ENCODE measurements around the gene PML. TPM values are rescaled to one million over a fixed set of nuclear protein-coding genes. Genes with fewer than 3 reads are reported as not detected.

Gene PML
- total and polyA plus RNA-seq, 9 of the 15 experiments (the other 6 are each of a cell fraction or from before 2014, with no cell fraction given), result 5.0 to 50.7 (median 10.1) TPM

DNA sequence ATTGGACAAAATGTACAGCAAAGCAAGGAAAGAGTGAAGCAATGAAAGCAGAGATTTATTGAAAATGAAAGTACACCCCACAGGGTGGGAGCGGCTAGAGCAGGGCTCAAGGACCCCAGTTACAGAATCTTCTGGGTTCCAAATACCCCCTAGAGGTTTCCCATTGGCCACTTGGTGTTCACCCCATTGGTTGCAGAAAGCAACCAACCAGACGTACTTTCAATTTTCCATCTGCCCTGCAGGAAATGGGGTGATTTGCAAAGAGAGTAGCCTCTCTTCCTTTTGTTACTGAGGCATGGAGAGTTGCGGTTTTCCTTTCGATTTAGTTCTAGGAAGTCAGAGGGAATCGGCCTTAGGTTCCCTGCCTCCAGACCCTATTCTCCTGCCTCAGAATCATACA is 2.4 kb downstream of the PML start:
- H3K9me3 ChIP-seq (replicated peaks; ENCODE audit: control insufficient read depth, insufficient read depth, low read depth, low read length), result no peaks in the 10 kb centered on the region
- ATAC-seq, result no peak
- POLR2A ChIA-PET, result interaction anchor here (1.0 kb wide), 1 partner anchor 9 kb away, joined by 3 read pairs; no protein-coding TSS in a partner anchor
- peaks cover 18 to 29% of the 10 kb centered on the region in 2 experiments for H3K4me1 ChIP-seq (replicated peaks in 1 of 2; ENCODE audit: control insufficient read depth in 2 of 2, insufficient read depth in 2 of 2, low read length in 2 of 2)
- peaks cover 39% of the 10 kb centered on the region for H3K36me3 ChIP-seq (ENCODE audit: control insufficient read depth, insufficient read depth, low read length)
- in situ Hi-C loops (cut with MboI), result no loop called here
- DNase-seq (ENCODE audit: extremely low read depth in 1 of 4, low spot score in 3 of 4), result peak in 1 of 4 experiments; percentile 28
- H3K9me1 ChIP-seq (ENCODE audit: control insufficient read depth, insufficient read depth, low read length), result no peaks in the 10 kb centered on the region
- no peak overlapping the region for H3K27ac ChIP-seq (ENCODE audit: extremely low read depth, low read depth, low read length)
- TF ChIP-seq NFYB (IDR thresholded peaks at IDR 0.05; ENCODE audit: extremely low read depth, insufficient read length) (no peak), GATAD2B (IDR thresholded peaks at IDR 0.05; ENCODE audit: borderline replicate concordance) (no peak), ZNF12 (CRISPR knock-in tag; IDR thresholded peaks at IDR 0.05) (no peak), ZBTB7A (IDR thresholded peaks at IDR 0.05; ENCODE audit: borderline replicate concordance, control insufficient read depth, low read depth, low read length) (no peak), IFI16 (CRISPR knock-in tag; IDR thresholded peaks at IDR 0.05) (no peak), NR2C2 (CRISPR knock-in tag; IDR thresholded peaks at IDR 0.05) (no peak), NR2C2 (tag; IDR thresholded peaks at IDR 0.05) (no peak), ZNF133 (CRISPR knock-in tag; IDR thresholded peaks at IDR 0.05) (no peak), MEF2D (tag; conservative IDR thresholded peaks at IDR 0.05; ENCODE audit: low read depth) (no peak), MTF1 (CRISPR knock-in tag; IDR thresholded peaks at IDR 0.05; ENCODE audit: borderline replicate concordance) (no peak)
- TF ChIP-seq, protein P1, sequence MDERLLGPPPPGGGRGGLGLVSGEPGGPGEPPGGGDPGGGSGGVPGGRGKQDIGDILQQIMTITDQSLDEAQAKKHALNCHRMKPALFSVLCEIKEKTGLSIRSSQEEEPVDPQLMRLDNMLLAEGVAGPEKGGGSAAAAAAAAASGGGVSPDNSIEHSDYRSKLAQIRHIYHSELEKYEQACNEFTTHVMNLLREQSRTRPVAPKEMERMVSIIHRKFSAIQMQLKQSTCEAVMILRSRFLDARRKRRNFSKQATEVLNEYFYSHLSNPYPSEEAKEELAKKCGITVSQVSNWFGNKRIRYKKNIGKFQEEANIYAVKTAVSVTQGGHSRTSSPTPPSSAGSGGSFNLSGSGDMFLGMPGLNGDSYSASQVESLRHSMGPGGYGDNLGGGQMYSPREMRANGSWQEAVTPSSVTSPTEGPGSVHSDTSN (CRISPR knock-in tag; IDR thresholded peaks at IDR 0.05; ENCODE audit: low read depth), result no peak
- TF ChIP-seq, protein P1 (tag; conservative IDR thresholded peaks at IDR 0.05; ENCODE audit: low read depth), result no peak
- peaks cover 62% of the 10 kb centered on the region for H3K79me2 ChIP-seq (ENCODE audit: control insufficient read depth, insufficient read depth, low read length)
- no peak overlapping the region for H2AFZ ChIP-seq (ENCODE audit: low read depth, low read length)
- no peaks in the 10 kb centered on the region for H4K20me1 ChIP-seq (replicated peaks; ENCODE audit: control insufficient read depth, insufficient read depth, low read length)
- intact Hi-C loops (cut with micrococcal nuclease), result loop anchor here (10.0 kb wide), 1 partner anchor 618 kb away; the partner anchor contains the start of gene CLK3
- 19% methylated on average over 5 of the region's 5 CpGs for WGBS (ENCODE audit: insufficient coverage, low coverage, missing lambda C conversion rate)
- peak overlapping the region; percentile 35 for H3K4me2 ChIP-seq (ENCODE audit: insufficient read depth, low read length)
- no TSS peak for BruUV-seq (replicated peaks)
- peak overlapping the region; percentile 94; the same call in 1 of the 2 replicates for H3K4me3 ChIP-seq
- CTCF ChIA-PET (ENCODE audit: low intra/inter-chr PET ratio), result no interaction called here
- no peak overlapping the region; a peak in 1 of 4 replicates for H3K9ac ChIP-seq (ENCODE audit: insufficient read depth in 1 of 2, low read depth in 2 of 2, low read length in 2 of 2)
- FAIRE-seq, result no peak
- no peaks in the 10 kb centered on the region; a peak in 1 of 5 replicates for H3K27me3 ChIP-seq (ENCODE audit: control insufficient read depth in 2 of 2, insufficient read depth in 2 of 2, low read length in 2 of 2)

Data from K562 (cell line).